Measurements from ENCODE around the gene DMRTB1. TPM values are rescaled to one million over a fixed set of nuclear protein-coding genes. Genes with fewer than 3 reads are reported as not detected.

DMRTB1 gene
- polyA plus RNA-seq, 1 donor from 2014 or later = not detected

GRCh38 chr1:53440633-53441032 lies 18.6 kb upstream of the DMRTB1 start:
- H3K4me3 ChIP-seq (ENCODE audit: low read length) = no peak overlapping the region
- TF ChIP-seq TAF1 (IDR thresholded peaks at IDR 0.05; ENCODE audit: low read depth) (no peak), CTCF (IDR thresholded peaks at IDR 0.05; ENCODE audit: poor library complexity, severe bottlenecking) (no peak), MXI1 (conservative IDR thresholded peaks at IDR 0.05; ENCODE audit: poor library complexity, severe bottlenecking) (no peak), RAD21 (conservative IDR thresholded peaks at IDR 0.05) (no peak), SMC3 (conservative IDR thresholded peaks at IDR 0.05; ENCODE audit: poor library complexity) (no peak), POLR2AphosphoS5 (IDR thresholded peaks at IDR 0.05) (no peak), EP300 (conservative IDR thresholded peaks at IDR 0.05; ENCODE audit: poor library complexity, severe bottlenecking) (no peak), EZH2 (IDR thresholded peaks at IDR 0.05; ENCODE audit: borderline replicate concordance, insufficient read depth, low read length, poor library complexity, severe bottlenecking) (no peak), REST (IDR thresholded peaks at IDR 0.05; ENCODE audit: borderline replicate concordance) (no peak)
- H3K27ac ChIP-seq (ENCODE audit: low read length) = no peak overlapping the region
- no peaks in the 10 kb centered on the region for H3K27me3 ChIP-seq (ENCODE audit: insufficient read depth, low read depth, low read length)
- no peaks in the 10 kb centered on the region for H3K36me3 ChIP-seq (ENCODE audit: insufficient read depth, low read length)
- no peak overlapping the region for H3K9ac ChIP-seq (ENCODE audit: low read length)
- no peak overlapping the region for H2AFZ ChIP-seq (ENCODE audit: low read depth, low read length)
- H3K4me2 ChIP-seq (ENCODE audit: low read length) = no peak overlapping the region
- H3F3A ChIP-seq (ENCODE audit: insufficient read depth, low read length, poor library complexity, severe bottlenecking) = no peaks in the 10 kb centered on the region
- H4K20me1 ChIP-seq (ENCODE audit: insufficient read depth) = no peaks in the 10 kb centered on the region
- H3K9me2 ChIP-seq (ENCODE audit: insufficient read depth, low read length) = no peaks in the 10 kb centered on the region
- no peaks in the 10 kb centered on the region for H3K9me3 ChIP-seq (ENCODE audit: low read length)
- H3K79me2 ChIP-seq (replicated peaks; ENCODE audit: insufficient read depth, low read length) = no peaks in the 10 kb centered on the region

GRCh38 chr1:53442299-53442698 lies 16.9 kb upstream of the DMRTB1 start:
- H4K20me1 ChIP-seq (ENCODE audit: insufficient read depth) = no peaks in the 10 kb centered on the region
- no peaks in the 10 kb centered on the region for H3K9me2 ChIP-seq (ENCODE audit: insufficient read depth, low read length)
- H3F3A ChIP-seq (ENCODE audit: insufficient read depth, low read length, poor library complexity, severe bottlenecking) = no peaks in the 10 kb centered on the region
- no peak overlapping the region for H3K4me3 ChIP-seq (ENCODE audit: low read length)
- no peaks in the 10 kb centered on the region for H3K27me3 ChIP-seq (ENCODE audit: insufficient read depth, low read depth, low read length)
- no peaks in the 10 kb centered on the region for H3K9me3 ChIP-seq (ENCODE audit: low read length)
- H3K27ac ChIP-seq (ENCODE audit: low read length) = no peak overlapping the region
- no peaks in the 10 kb centered on the region for H3K79me2 ChIP-seq (replicated peaks; ENCODE audit: insufficient read depth, low read length)
- no peaks in the 10 kb centered on the region for H3K36me3 ChIP-seq (ENCODE audit: insufficient read depth, low read length)
- H2AFZ ChIP-seq (ENCODE audit: low read depth, low read length) = no peak overlapping the region
- H3K4me2 ChIP-seq (ENCODE audit: low read length) = no peak overlapping the region
- TF ChIP-seq EP300 (conservative IDR thresholded peaks at IDR 0.05; ENCODE audit: poor library complexity, severe bottlenecking) (no peak), REST (IDR thresholded peaks at IDR 0.05; ENCODE audit: borderline replicate concordance) (no peak), TAF1 (IDR thresholded peaks at IDR 0.05; ENCODE audit: low read depth) (no peak), CTCF (IDR thresholded peaks at IDR 0.05; ENCODE audit: poor library complexity, severe bottlenecking) (no peak), RAD21 (conservative IDR thresholded peaks at IDR 0.05) (no peak), MXI1 (conservative IDR thresholded peaks at IDR 0.05; ENCODE audit: poor library complexity, severe bottlenecking) (no peak), SMC3 (conservative IDR thresholded peaks at IDR 0.05; ENCODE audit: poor library complexity) (no peak), POLR2AphosphoS5 (IDR thresholded peaks at IDR 0.05) (no peak)
- no peak overlapping the region for H3K9ac ChIP-seq (ENCODE audit: low read length)
